ENCODE measurements around the gene SV2B. TPM values are rescaled to one million over a fixed set of nuclear protein-coding genes. Genes with fewer than 3 reads are reported as not detected.

Gene SV2B
- polyA plus RNA-seq, 2 of the 4 experiments (the other 2 are of a cell fraction) = 0.05 TPM; not detected in 1

DNA sequence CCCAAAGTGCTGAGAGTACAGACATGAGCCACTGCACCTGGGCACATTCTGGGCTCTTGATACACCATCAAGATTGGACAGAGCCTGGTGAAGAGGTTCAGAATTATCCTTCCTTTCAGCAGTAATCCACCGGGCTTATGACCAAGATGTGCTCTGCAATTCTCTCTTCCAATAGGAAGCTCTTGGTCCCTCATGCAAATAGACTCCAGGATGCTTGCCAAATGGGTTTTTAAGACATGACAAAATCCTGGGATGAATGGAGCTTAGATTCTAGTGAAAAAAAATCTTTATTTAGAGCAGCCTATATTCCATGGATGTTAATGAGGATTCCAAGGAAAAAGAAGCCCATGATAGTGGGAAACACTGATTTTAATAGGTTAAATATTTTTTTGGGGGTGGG is 119.1 kb downstream of the SV2B start:
- WGBS (ENCODE audit: missing lambda C conversion rate) = 6% methylated on average over 1 of the region's 1 CpG
- ChIA-PET CTCF (interaction anchor here (0.6 to 1.4 kb wide), 4 partner anchors 48 to 163 kb away, joined by 3 to 6 read pairs (median 4); no protein-coding TSS in a partner anchor), POLR2A (no interaction called here)
- DNase-seq (ENCODE audit: low read depth in 1 of 2, low spot score in 1 of 2) = no peak
- H3K4me1 ChIP-seq = no peaks in the 10 kb centered on the region
- no peak overlapping the region for H3K27ac ChIP-seq
- H3K4me3 ChIP-seq = no peak overlapping the region
- no peak overlapping the region for H3K4me2 ChIP-seq
- no peaks in the 10 kb centered on the region for H3K9me3 ChIP-seq
- no peak for FAIRE-seq
- no peak for ATAC-seq
- TF ChIP-seq POLR2A (IDR thresholded peaks at IDR 0.05; ENCODE audit: low read length) = no peak
- no peak for TF ChIP-seq EHF (CRISPR knock-in tag; IDR thresholded peaks at IDR 0.05)
- TF ChIP-seq MAZ (IDR thresholded peaks at IDR 0.05; ENCODE audit: borderline replicate concordance, low read depth, low read length) = no peak
- TF ChIP-seq, protein P1, sequence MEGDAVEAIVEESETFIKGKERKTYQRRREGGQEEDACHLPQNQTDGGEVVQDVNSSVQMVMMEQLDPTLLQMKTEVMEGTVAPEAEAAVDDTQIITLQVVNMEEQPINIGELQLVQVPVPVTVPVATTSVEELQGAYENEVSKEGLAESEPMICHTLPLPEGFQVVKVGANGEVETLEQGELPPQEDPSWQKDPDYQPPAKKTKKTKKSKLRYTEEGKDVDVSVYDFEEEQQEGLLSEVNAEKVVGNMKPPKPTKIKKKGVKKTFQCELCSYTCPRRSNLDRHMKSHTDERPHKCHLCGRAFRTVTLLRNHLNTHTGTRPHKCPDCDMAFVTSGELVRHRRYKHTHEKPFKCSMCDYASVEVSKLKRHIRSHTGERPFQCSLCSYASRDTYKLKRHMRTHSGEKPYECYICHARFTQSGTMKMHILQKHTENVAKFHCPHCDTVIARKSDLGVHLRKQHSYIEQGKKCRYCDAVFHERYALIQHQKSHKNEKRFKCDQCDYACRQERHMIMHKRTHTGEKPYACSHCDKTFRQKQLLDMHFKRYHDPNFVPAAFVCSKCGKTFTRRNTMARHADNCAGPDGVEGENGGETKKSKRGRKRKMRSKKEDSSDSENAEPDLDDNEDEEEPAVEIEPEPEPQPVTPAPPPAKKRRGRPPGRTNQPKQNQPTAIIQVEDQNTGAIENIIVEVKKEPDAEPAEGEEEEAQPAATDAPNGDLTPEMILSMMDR (IDR thresholded peaks at IDR 0.05) = no peak
- no peak for TF ChIP-seq HEYL (CRISPR knock-in tag; IDR thresholded peaks at IDR 0.05)
- TF ChIP-seq, protein P2, sequence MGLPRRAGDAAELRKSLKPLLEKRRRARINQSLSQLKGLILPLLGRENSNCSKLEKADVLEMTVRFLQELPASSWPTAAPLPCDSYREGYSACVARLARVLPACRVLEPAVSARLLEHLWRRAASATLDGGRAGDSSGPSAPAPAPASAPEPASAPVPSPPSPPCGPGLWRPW (IDR thresholded peaks at IDR 0.05) = no peak
- TF ChIP-seq RAD21 (conservative IDR thresholded peaks at IDR 0.05 in 1 of 2, IDR thresholded peaks at IDR 0.05 in 1 of 2) = no peak
- TF ChIP-seq CBX2 (IDR thresholded peaks at IDR 0.05; ENCODE audit: borderline replicate concordance, low read depth) = no peak
- TF ChIP-seq, protein P3, sequence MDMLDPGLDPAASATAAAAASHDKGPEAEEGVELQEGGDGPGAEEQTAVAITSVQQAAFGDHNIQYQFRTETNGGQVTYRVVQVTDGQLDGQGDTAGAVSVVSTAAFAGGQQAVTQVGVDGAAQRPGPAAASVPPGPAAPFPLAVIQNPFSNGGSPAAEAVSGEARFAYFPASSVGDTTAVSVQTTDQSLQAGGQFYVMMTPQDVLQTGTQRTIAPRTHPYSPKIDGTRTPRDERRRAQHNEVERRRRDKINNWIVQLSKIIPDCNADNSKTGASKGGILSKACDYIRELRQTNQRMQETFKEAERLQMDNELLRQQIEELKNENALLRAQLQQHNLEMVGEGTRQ (IDR thresholded peaks at IDR 0.05) = no peak
- no peak for TF ChIP-seq NPAS2 (CRISPR knock-in tag; IDR thresholded peaks at IDR 0.05; ENCODE audit: borderline replicate concordance)
- TF ChIP-seq MYC (IDR thresholded peaks at IDR 0.05; ENCODE audit: borderline replicate concordance, low read length) = no peak

DNA sequence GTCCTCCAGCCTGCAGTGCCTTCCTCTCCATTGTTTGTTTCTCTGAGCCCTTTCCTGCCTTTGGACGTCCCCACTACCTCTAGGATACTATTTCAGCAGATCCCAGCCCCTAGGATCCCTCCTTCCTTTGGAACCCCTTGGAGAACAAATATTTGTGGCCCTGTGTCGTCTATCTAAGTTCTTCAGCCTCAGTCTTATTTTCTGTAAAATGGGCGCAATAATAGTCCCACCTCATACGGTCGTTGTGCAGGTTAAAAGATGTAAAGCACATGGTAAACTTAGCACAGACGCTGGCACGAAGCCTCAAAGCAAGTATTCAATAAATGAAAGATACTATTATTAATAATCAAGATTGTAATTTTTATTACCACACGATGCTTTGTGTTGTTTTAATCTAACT is 122.0 kb downstream of the SV2B start:
- FAIRE-seq (no peak), ATAC-seq (no peak), DNase-seq (ENCODE audit: low read depth in 1 of 2, low spot score in 1 of 2) (no peak)
- H3K4me1 ChIP-seq = no peaks in the 10 kb centered on the region
- H3K4me3 ChIP-seq = no peak overlapping the region
- H3K4me2 ChIP-seq = no peak overlapping the region
- ChIA-PET CTCF (interaction anchor here (1.0 to 1.1 kb wide), 2 partner anchors 13 to 166 kb away, joined by 3 to 6 read pairs; no protein-coding TSS in a partner anchor), POLR2A (no interaction called here)
- TF ChIP-seq, protein P4, sequence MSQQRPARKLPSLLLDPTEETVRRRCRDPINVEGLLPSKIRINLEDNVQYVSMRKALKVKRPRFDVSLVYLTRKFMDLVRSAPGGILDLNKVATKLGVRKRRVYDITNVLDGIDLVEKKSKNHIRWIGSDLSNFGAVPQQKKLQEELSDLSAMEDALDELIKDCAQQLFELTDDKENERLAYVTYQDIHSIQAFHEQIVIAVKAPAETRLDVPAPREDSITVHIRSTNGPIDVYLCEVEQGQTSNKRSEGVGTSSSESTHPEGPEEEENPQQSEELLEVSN (IDR thresholded peaks at IDR 0.05; ENCODE audit: borderline replicate concordance, low read depth) = no peak
- TF ChIP-seq MAZ (IDR thresholded peaks at IDR 0.05; ENCODE audit: borderline replicate concordance, low read depth, low read length) (no peak), CEBPB (IDR thresholded peaks at IDR 0.05) (no peak), MAFK (IDR thresholded peaks at IDR 0.05; ENCODE audit: partially characterized antibody) (no peak), PHF8 (IDR thresholded peaks at IDR 0.05; ENCODE audit: borderline replicate concordance, low read depth) (no peak), HOXA7 (CRISPR knock-in tag; IDR thresholded peaks at IDR 0.05) (no peak), ZSCAN20 (CRISPR knock-in tag; IDR thresholded peaks at IDR 0.05) (no peak), ESRRA (IDR thresholded peaks at IDR 0.05; ENCODE audit: borderline replicate concordance, low read length) (no peak), NR3C1 (IDR thresholded peaks at IDR 0.05) (no peak), CHD4 (IDR thresholded peaks at IDR 0.05; ENCODE audit: borderline replicate concordance) (no peak), HOXB13 (CRISPR knock-in tag; IDR thresholded peaks at IDR 0.05; ENCODE audit: low read depth) (no peak)
- TF ChIP-seq, protein P5, sequence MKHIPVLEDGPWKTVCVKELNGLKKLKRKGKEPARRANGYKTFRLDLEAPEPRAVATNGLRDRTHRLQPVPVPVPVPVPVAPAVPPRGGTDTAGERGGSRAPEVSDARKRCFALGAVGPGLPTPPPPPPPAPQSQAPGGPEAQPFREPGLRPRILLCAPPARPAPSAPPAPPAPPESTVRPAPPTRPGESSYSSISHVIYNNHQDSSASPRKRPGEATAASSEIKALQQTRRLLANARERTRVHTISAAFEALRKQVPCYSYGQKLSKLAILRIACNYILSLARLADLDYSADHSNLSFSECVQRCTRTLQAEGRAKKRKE (CRISPR knock-in tag; IDR thresholded peaks at IDR 0.05; ENCODE audit: low read depth) = no peak
- H3K27ac ChIP-seq = no peak overlapping the region
- 26% methylated on average over 8 of the region's 8 CpGs for WGBS (ENCODE audit: missing lambda C conversion rate)
- H3K9me3 ChIP-seq = no peaks in the 10 kb centered on the region
